Endometrium (tissue), 2 donors: ENCODE measurements around the gene PNRC1.
"Not testable (repeated sequence)": the region's sequence is repeated elsewhere in the genome, so short reads cannot be mapped to it uniquely, and the experiment has no call there.

Experiments used
- FAIRE-seq: peaks from 2 replicates; lab custom pipeline; 2012; peaks lifted over from hg19 to GRCh38; lab: Jason Lieb, UNC
- donor health status: control.
- donor health status: control.

PNRC1 gene

GRCh38 chr6:89080281-89081128, at the start of gene PNRC1:
Gene PNRC1, plus strand, starts transcription at chr6:89080751. Its CDS starts 144 bp downstream, at chr6:89080895.
- peak; percentile 91 for FAIRE-seq

- no peak for FAIRE-seq
These were observed 48.0 kb upstream of the PNRC1 start for GRCh38 chr6:89032599-89032998.

- no peak for FAIRE-seq
These were observed 47.1 kb upstream of the PNRC1 start for GRCh38 chr6:89033461-89033860.

GRCh38 chr6:89034116-89034515, 46.4 kb upstream of the PNRC1 start:
- not testable (repeated sequence) for FAIRE-seq

- no peak for FAIRE-seq
These were observed 45.8 kb upstream of the PNRC1 start for GRCh38 chr6:89034586-89035251.

GRCh38 chr6:89035252-89036101, 45.1 kb upstream of the PNRC1 start:
- FAIRE-seq: no peak

- FAIRE-seq: no peak
These were observed 43.2 kb upstream of the PNRC1 start for GRCh38 chr6:89037141-89037900.

GRCh38 chr6:89037901-89038293, 42.7 kb upstream of the PNRC1 start:
- not testable (repeated sequence) for FAIRE-seq

- FAIRE-seq: no peak
These were observed 37.9 kb upstream of the PNRC1 start for GRCh38 chr6:89042664-89043063.

- FAIRE-seq: no peak
These were observed 36.1 kb upstream of the PNRC1 start for GRCh38 chr6:89044328-89045010.

GRCh38 chr6:89045011-89045387, 35.6 kb upstream of the PNRC1 start:
- no peak for FAIRE-seq

GRCh38 chr6:89045576-89045975, 35.0 kb upstream of the PNRC1 start:
- no peak for FAIRE-seq

GRCh38 chr6:89047473-89047872, 33.1 kb upstream of the PNRC1 start:
- FAIRE-seq: no peak

- no peak for FAIRE-seq
These were observed 32.1 kb upstream of the PNRC1 start for GRCh38 chr6:89048288-89048923.

GRCh38 chr6:89048985-89049384, 31.6 kb upstream of the PNRC1 start:
- no peak for FAIRE-seq

- FAIRE-seq: no peak
These were observed 30.4 kb upstream of the PNRC1 start for GRCh38 chr6:89050155-89050554.

- no peak for FAIRE-seq
These were observed 29.9 kb upstream of the PNRC1 start for GRCh38 chr6:89050697-89051096.

- FAIRE-seq: no peak
These were observed 28.9 kb upstream of the PNRC1 start for GRCh38 chr6:89051676-89052075.

GRCh38 chr6:89054208-89054607, 26.3 kb upstream of the PNRC1 start:
- FAIRE-seq: no peak

- no peak for FAIRE-seq
These were observed 22.8 kb upstream of the PNRC1 start for GRCh38 chr6:89057759-89058158.

GRCh38 chr6:89058627-89059026, 21.9 kb upstream of the PNRC1 start:
- FAIRE-seq: no peak
